Measurements from ENCODE around the gene ABCA7.
A peak's percentile ranks its signal among the peaks of the same experiment; 100 is the strongest.

Gene ABCA7

GRCh38 chr19:1054102-1055027, 14.5 kb downstream of the ABCA7 start:
- no peak for ATAC-seq (replicated peaks; ENCODE audit: extremely low read depth, poor library complexity, severe bottlenecking)
- no peak overlapping the region for H3K4me3 Mint-ChIP-seq
- H3K27ac Mint-ChIP-seq (ENCODE audit: low read depth): no peak overlapping the region

GRCh38 chr19:1055028-1055425, 15.1 kb downstream of the ABCA7 start:
- Mint-ChIP-seq H3K4me3 (no peak overlapping the region), H3K4me1 (peaks cover 29% of the 10 kb centered on the region), H3K36me3 (ENCODE audit: insufficient read depth) (peaks cover 21% of the 10 kb centered on the region), H3K27me3 (no peaks in the 10 kb centered on the region), H3K9me3 (no peaks in the 10 kb centered on the region), H3K27ac (ENCODE audit: low read depth) (no peak overlapping the region)
- ATAC-seq (replicated peaks; ENCODE audit: extremely low read depth, poor library complexity, severe bottlenecking) (no peak), DNase-seq (ENCODE audit: low spot score in 2 of 2) (no peak)

More at GRCh38 chr19:1054102-1055027, 14.5 kb downstream of the ABCA7 start:
- Mint-ChIP-seq H3K27me3 (no peaks in the 10 kb centered on the region), H3K9me3 (no peaks in the 10 kb centered on the region), H3K36me3 (ENCODE audit: insufficient read depth) (peaks cover 22% of the 10 kb centered on the region), H3K4me1 (peaks cover 29% of the 10 kb centered on the region)
- DNase-seq (ENCODE audit: low spot score in 2 of 2): no peak

GRCh38 chr19:1055886-1056620, 16.1 kb downstream of the ABCA7 start:
- Mint-ChIP-seq H3K4me3 (no peak overlapping the region), H3K27me3 (no peaks in the 10 kb centered on the region), H3K9me3 (no peaks in the 10 kb centered on the region), H3K36me3 (ENCODE audit: insufficient read depth) (peaks cover 18% of the 10 kb centered on the region), H3K4me1 (peaks cover 29% of the 10 kb centered on the region), H3K27ac (ENCODE audit: low read depth) (no peak overlapping the region)
- ATAC-seq (replicated peaks; ENCODE audit: extremely low read depth, poor library complexity, severe bottlenecking): no peak
- no peak for DNase-seq (ENCODE audit: low spot score in 2 of 2)

GRCh38 chr19:1057176-1057855, 17.4 kb downstream of the ABCA7 start:
- peaks cover 21% of the 10 kb centered on the region for H3K36me3 Mint-ChIP-seq (ENCODE audit: insufficient read depth)
- peaks cover 24% of the 10 kb centered on the region for H3K4me1 Mint-ChIP-seq
- H3K4me3 Mint-ChIP-seq: no peak overlapping the region
- peak; percentile 83 for ATAC-seq (replicated peaks; ENCODE audit: extremely low read depth, poor library complexity, severe bottlenecking)
- H3K9me3 Mint-ChIP-seq: no peaks in the 10 kb centered on the region
- no peak for DNase-seq (ENCODE audit: low spot score in 2 of 2)
- H3K27ac Mint-ChIP-seq (ENCODE audit: low read depth): peak overlapping the region; percentile 62
- H3K27me3 Mint-ChIP-seq: no peaks in the 10 kb centered on the region

- H3K27me3 Mint-ChIP-seq: no peaks in the 10 kb centered on the region
- DNase-seq (ENCODE audit: low spot score in 2 of 2): no peak
- ATAC-seq (replicated peaks; ENCODE audit: extremely low read depth, poor library complexity, severe bottlenecking): no peak
- peaks cover 24% of the 10 kb centered on the region for H3K4me1 Mint-ChIP-seq
- H3K9me3 Mint-ChIP-seq: no peaks in the 10 kb centered on the region
- peak overlapping the region; percentile 62 for H3K27ac Mint-ChIP-seq (ENCODE audit: low read depth)
- H3K36me3 Mint-ChIP-seq (ENCODE audit: insufficient read depth): peaks cover 21% of the 10 kb centered on the region
- H3K4me3 Mint-ChIP-seq: no peak overlapping the region
These were observed 18.2 kb downstream of the ABCA7 start for GRCh38 chr19:1058112-1058511.

GRCh38 chr19:1060689-1061088, 20.8 kb downstream of the ABCA7 start:
- H3K27ac Mint-ChIP-seq (ENCODE audit: low read depth): no peak overlapping the region
- DNase-seq (ENCODE audit: low spot score in 2 of 2) (no peak), ATAC-seq (replicated peaks; ENCODE audit: extremely low read depth, poor library complexity, severe bottlenecking) (no peak)
- H3K4me1 Mint-ChIP-seq: peaks cover 46% of the 10 kb centered on the region
- no peaks in the 10 kb centered on the region for H3K27me3 Mint-ChIP-seq
- no peak overlapping the region for H3K4me3 Mint-ChIP-seq
- H3K36me3 Mint-ChIP-seq (ENCODE audit: insufficient read depth): peaks cover 22% of the 10 kb centered on the region
- H3K9me3 Mint-ChIP-seq: no peaks in the 10 kb centered on the region

GRCh38 chr19:1061987-1062386, 22.1 kb downstream of the ABCA7 start:
- no peak overlapping the region for H3K4me3 Mint-ChIP-seq
- peaks cover 19% of the 10 kb centered on the region for H3K36me3 Mint-ChIP-seq (ENCODE audit: insufficient read depth)
- peaks cover 48% of the 10 kb centered on the region for H3K4me1 Mint-ChIP-seq
- no peaks in the 10 kb centered on the region for H3K27me3 Mint-ChIP-seq
- no peaks in the 10 kb centered on the region for H3K9me3 Mint-ChIP-seq
- H3K27ac Mint-ChIP-seq (ENCODE audit: low read depth): peak overlapping the region; percentile 55
- DNase-seq (ENCODE audit: low spot score in 2 of 2): no peak
- ATAC-seq (replicated peaks; ENCODE audit: extremely low read depth, poor library complexity, severe bottlenecking): no peak

GRCh38 chr19:1062387-1063029, 22.6 kb downstream of the ABCA7 start:
- H3K27ac Mint-ChIP-seq (ENCODE audit: low read depth): peak overlapping the region; percentile 55
- H3K9me3 Mint-ChIP-seq: no peaks in the 10 kb centered on the region
- H3K4me3 Mint-ChIP-seq: no peak overlapping the region
- ATAC-seq (replicated peaks; ENCODE audit: extremely low read depth, poor library complexity, severe bottlenecking): no peak
- no peaks in the 10 kb centered on the region for H3K27me3 Mint-ChIP-seq
- peaks cover 17% of the 10 kb centered on the region for H3K36me3 Mint-ChIP-seq (ENCODE audit: insufficient read depth)
- H3K4me1 Mint-ChIP-seq: peaks cover 44% of the 10 kb centered on the region
- no peak for DNase-seq (ENCODE audit: low spot score in 2 of 2)

GRCh38 chr19:1063030-1063908, 23.4 kb downstream of the ABCA7 start:
- Mint-ChIP-seq H3K4me3 (no peak overlapping the region), H3K27me3 (no peaks in the 10 kb centered on the region), H3K9me3 (no peaks in the 10 kb centered on the region), H3K27ac (ENCODE audit: low read depth) (no peak overlapping the region), H3K36me3 (ENCODE audit: insufficient read depth) (peaks cover 24% of the 10 kb centered on the region), H3K4me1 (peaks cover 36% of the 10 kb centered on the region)
- ATAC-seq (replicated peaks; ENCODE audit: extremely low read depth, poor library complexity, severe bottlenecking) (no peak), DNase-seq (ENCODE audit: low spot score in 2 of 2) (peak in 1 of 2 donors; percentile 67)

- H3K4me3 Mint-ChIP-seq: no peak overlapping the region
- peaks cover 31% of the 10 kb centered on the region for H3K36me3 Mint-ChIP-seq (ENCODE audit: insufficient read depth)
- no peak overlapping the region for H3K27ac Mint-ChIP-seq (ENCODE audit: low read depth)
- peaks cover 39% of the 10 kb centered on the region for H3K4me1 Mint-ChIP-seq
- no peaks in the 10 kb centered on the region for H3K9me3 Mint-ChIP-seq
- H3K27me3 Mint-ChIP-seq: no peaks in the 10 kb centered on the region
- no peak for DNase-seq (ENCODE audit: low spot score in 2 of 2)
- no peak for ATAC-seq (replicated peaks; ENCODE audit: extremely low read depth, poor library complexity, severe bottlenecking)
These were observed 24.2 kb downstream of the ABCA7 start for GRCh38 chr19:1063909-1064660.

Data from central memory CD8-positive, alpha-beta T cell (primary cell).